NCI-H2171 (cell line): ENCODE results near the gene NALCN.

Experiments used
- DNase-seq: peaks from one replicate; lab custom pipeline; 2025; lab: John Stamatoyannopoulos, UW

Gene NALCN

DNA sequence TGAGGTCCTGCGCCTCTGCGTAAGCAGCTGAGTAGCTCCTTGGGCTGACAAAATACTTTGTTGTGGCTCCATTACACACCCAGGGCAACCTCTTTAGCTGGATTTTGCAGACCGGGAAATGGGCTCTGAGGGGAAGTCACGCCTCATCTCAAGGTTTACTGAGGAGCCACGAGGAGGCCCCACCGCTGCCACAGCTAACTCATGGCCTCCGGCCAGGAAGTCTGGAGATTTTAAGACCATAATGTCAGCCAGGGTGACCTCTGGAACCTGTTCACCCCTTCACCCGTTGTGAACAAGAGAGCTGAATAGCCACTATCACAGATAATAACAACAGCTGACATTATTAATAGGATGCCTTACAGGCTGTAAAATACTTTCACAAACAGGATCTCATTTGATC lies 390.4 kb downstream of the NALCN start:
- no peak for DNase-seq

DNA sequence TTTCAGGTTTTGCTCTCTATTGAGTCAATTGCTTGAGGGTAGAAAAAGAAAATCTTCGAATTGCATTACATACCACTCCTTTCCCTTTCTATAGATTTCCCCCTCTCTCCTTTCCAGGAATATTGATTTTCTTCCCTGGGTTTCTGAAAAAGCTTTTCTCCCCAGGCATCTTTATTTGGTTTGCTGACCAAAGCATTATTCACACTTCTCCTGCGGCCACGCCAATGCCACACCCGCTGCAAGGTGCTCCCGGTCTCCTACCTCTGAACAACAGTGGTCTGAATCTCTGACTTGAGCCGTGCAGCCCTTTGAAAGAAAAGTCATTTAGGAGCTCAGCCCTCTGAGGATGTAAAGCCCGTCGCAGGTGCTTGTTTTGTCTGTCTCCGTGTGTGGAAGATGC lies 390.8 kb downstream of the NALCN start:
- no peak for DNase-seq

DNA sequence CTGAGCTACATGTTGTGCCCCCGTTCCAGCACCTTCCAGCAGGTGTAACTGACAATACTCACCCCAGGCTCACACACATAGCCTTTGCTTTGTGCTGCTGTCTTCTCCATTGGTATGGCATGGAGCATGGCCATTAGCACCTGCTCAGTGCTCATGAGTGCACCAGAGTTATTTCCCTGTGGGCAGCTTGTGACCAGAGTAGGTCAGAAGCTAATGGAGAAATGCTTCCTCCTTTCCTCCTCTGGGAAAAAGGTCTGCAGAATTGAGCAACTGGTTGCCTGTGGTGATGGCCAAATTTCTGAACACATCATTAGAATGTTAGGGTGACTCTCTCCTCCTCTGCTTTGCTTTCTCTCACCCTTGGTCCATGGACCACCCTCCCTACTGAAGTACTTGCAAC lies 397.2 kb downstream of the NALCN start:
- no peak for DNase-seq

DNA sequence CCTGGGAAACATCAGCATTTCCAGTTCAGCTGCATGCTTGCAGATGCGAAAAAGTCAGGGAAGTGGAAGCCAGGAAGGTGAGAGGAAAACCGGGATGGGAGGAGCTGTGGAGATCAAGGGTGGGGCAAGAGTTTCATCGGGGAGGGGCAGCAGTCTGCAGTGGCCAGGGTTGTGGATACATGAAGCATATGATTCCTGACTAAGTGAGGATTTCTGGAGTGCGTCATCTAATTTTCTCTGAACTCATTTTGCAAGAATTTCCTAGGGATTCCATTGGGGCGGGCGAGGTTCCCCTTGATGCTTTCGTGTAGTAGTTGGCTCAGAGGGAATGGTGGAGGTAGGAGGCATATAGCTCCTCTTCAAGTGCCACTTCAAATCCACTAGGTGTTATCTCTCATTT lies 397.6 kb downstream of the NALCN start:
- no peak for DNase-seq

DNA sequence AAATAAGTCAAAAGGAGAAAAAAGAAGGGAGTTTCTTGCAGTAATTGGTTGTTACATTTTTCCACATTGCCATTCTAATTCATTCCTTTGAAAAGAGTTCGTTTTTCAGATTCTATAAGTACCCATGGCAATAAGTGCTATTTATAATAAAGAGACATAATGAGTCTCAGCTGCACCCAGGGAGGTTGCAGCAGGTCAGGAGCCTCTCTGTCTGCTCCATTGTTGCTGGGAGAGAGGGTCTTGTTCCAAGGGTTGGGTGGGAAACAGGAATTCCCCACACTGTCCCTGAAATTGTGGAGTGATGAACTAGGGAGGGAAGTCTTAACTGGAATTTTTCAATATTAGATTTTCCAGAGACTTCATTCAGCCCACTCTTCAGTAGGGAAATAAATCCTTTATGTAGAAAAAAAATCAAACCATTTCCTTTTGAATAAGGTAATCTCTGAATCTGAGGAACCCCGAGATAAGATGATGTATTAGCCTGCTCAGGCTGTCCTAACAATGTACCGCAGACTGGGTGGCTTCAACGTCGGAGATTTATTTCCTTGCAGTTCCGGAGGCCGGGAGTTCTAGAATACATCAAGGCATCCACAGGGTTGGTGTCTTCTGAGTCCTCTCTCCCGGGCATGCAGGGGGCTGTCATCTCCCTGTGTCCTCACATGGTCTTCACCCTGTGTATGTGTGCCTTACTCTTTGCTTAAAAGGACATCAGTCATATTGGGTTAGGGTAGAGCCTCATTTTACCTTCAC lies 399.0 kb downstream of the NALCN start:
- DNase-seq, result no peak

DNA sequence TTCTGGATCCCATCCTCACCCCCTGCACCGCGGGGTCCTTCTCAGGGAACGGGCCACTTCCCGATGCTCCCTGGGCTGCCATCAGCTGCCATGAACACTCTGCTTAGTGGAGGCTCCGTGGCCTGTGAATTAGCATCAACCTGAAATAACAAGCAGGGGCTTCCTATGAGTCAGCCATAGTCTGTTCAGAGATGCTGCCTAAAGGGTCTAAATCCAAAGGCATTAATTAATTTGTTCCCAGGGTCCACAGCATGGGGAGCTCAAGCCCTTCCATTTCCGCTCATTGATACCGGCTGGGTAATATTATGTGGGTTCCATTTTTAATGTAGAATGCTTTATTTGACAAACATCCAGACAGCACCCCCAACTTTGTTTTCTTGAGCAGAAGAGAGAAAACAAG lies 399.8 kb downstream of the NALCN start:
- no peak for DNase-seq

DNA sequence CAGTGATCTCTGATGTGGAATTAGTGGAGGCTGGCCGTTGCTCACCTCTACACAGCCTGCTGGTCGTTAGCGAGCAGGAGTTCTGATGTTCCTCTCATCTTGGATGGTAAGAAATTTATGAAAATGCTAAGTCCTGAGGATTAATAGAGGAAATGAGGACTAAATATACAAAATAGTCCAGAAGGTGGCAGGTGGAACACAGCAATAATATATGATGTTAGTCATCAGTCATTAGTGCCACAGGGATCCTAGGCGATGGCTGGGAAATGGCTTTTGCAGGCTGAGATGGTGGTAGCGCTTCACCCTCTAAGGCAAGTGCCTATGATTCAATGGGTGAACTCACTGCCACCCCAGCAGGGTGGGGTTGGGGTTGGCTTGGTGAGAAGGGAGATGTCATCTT lies 403.1 kb downstream of the NALCN start:
- DNase-seq, result no peak

DNA sequence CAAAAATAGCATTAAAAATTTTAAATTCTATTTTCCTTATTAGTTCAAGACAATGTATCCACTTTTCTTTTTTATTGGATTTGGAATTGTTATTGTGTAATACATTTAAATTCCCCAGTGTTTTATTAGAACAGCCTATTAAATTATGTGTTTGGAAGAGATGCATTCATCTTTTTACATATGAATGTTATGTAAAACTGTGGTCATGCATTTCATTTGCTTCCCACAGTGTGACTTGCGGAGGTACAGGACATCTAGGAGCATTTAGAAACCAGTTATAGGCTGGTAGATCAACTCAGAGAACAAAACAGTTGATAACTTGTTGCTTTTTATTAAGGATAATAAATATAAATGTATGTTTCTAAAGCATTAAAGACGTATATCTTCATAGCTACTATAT lies 406.2 kb downstream of the NALCN start:
- DNase-seq, result no peak

DNA sequence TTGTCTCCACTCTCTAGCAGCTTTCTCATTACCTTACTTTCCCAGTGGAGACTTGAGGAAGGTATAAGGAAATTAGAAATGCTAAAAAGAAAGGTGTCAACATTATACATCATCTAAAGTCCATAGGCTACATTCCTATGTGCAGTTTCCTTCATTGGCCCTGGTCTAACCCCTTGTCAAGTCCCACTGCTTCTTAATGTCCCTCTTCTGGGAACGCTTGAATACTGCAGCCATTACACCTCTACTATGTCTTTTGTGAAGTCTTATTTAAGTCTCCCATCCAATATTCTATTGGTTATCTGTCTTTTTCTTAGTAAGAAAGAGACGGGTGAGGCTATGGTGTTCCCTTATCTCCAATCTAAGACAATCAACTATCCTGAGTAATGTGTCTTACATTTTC lies 409.1 kb downstream of the NALCN start:
- no peak for DNase-seq
